ENCODE results near the gene USO1.
"Not testable (repeated sequence)": the region's sequence is repeated elsewhere in the genome, so short reads cannot be mapped to it uniquely, and the experiment has no call there.

The USO1 gene

GRCh38 chr4:75771607-75772006 is 47.2 kb downstream of the USO1 start:
- no peak for DNase-seq (ENCODE audit: low spot score)

GRCh38 chr4:75777589-75777988 is 53.2 kb downstream of the USO1 start:
- DNase-seq (ENCODE audit: low spot score), result no peak

GRCh38 chr4:75779105-75779757 is 54.9 kb downstream of the USO1 start:
- DNase-seq (ENCODE audit: low spot score), result no peak

- no peak for DNase-seq (ENCODE audit: low spot score)
Observed at GRCh38 chr4:75781305-75781704, 56.9 kb downstream of the USO1 start.

GRCh38 chr4:75786526-75786925 is 62.1 kb downstream of the USO1 start:
- DNase-seq (ENCODE audit: low spot score), result no peak

- DNase-seq (ENCODE audit: low spot score), result no peak
Observed at GRCh38 chr4:75786938-75787337, 62.6 kb downstream of the USO1 start.

GRCh38 chr4:75790024-75790423 is 65.6 kb downstream of the USO1 start:
- DNase-seq (ENCODE audit: low spot score), result no peak

GRCh38 chr4:75800972-75801371 is 76.6 kb downstream of the USO1 start:
- DNase-seq (ENCODE audit: low spot score), result no peak

GRCh38 chr4:75806035-75806434 is 81.7 kb downstream of the USO1 start:
- DNase-seq (ENCODE audit: low spot score), result not testable (repeated sequence)

GRCh38 chr4:75817901-75818300 is 93.5 kb downstream of the USO1 start:
- no peak for DNase-seq (ENCODE audit: low spot score)

GRCh38 chr4:75819121-75819520 is 94.7 kb downstream of the USO1 start:
- no peak for DNase-seq (ENCODE audit: low spot score)

GRCh38 chr4:75820197-75820596 is 95.8 kb downstream of the USO1 start:
- DNase-seq (ENCODE audit: low spot score), result no peak

- DNase-seq (ENCODE audit: low spot score), result no peak
Observed at GRCh38 chr4:75820676-75821075, 96.3 kb downstream of the USO1 start.

- DNase-seq (ENCODE audit: low spot score), result no peak
Observed at GRCh38 chr4:75821216-75821615, 96.8 kb downstream of the USO1 start.

GRCh38 chr4:75821966-75822365 is 97.6 kb downstream of the USO1 start:
- no peak for DNase-seq (ENCODE audit: low spot score)

- no peak for DNase-seq (ENCODE audit: low spot score)
Observed at GRCh38 chr4:75822416-75822815, 98.0 kb downstream of the USO1 start.

GRCh38 chr4:75823812-75824211 is 99.4 kb downstream of the USO1 start:
- DNase-seq (ENCODE audit: low spot score), result no peak

GRCh38 chr4:75830906-75831305 is 106.5 kb downstream of the USO1 start:
- DNase-seq (ENCODE audit: low spot score), result no peak

GRCh38 chr4:75831856-75832405 is 107.6 kb downstream of the USO1 start:
- DNase-seq (ENCODE audit: low spot score), result no peak

- no peak for DNase-seq (ENCODE audit: low spot score)
Observed at GRCh38 chr4:75834095-75834771, 109.9 kb downstream of the USO1 start.

GRCh38 chr4:75834772-75835154 is 110.4 kb downstream of the USO1 start:
- DNase-seq (ENCODE audit: low spot score), result no peak

GRCh38 chr4:75841641-75842520 is 117.5 kb downstream of the USO1 start:
- no peak for DNase-seq (ENCODE audit: low spot score)

- DNase-seq (ENCODE audit: low spot score), result no peak
Observed at GRCh38 chr4:75843596-75843995, 119.2 kb downstream of the USO1 start.
